K562 (cell line): ENCODE results near the gene CACNA2D3. TPM values are rescaled to one million over a fixed set of nuclear protein-coding genes. Genes with fewer than 3 reads are reported as not detected.

Experiments
- ATAC-seq: fragments of 200-7000 bp; cut with Tn5 transposase; 3 replicates; pipeline ENCODE4 v1.9.1; 2020; ENCODE audit warnings: moderate library complexity
- BruUV-seq: library from RNA; stranded (reverse); fragments of 400-500 nt; replicated peaks from 2 replicates; lab custom pipeline; 2021; lab: Mats Ljungman, UMichigan
- CTCF ChIA-PET: fragments of 300-600 bp; formaldehyde crosslinking; extraction: SDS; loops from one replicate; lab custom pipeline; 2021; ENCODE audit warnings: low intra/inter-chr PET ratio; lab: Yijun Ruan, JAX
- POLR2A ChIA-PET: fragments of 300-600, 350-650 bp; sonication (Branson Sonifier 250); formaldehyde crosslinking; extraction: SDS; loops from one replicate; lab custom pipeline; 2021; ENCODE audit warnings: antibody characterized with exemption, inconsistent platforms; lab: Yijun Ruan, JAX
- DNase-seq, 4 experiments: peaks; one replicate each; pipeline versions ENCODE4 v3.0.0 to v3.0.0-alpha.2; 2011 to 2018; ENCODE audit warnings: low spot score in 3 of 4, mixed read lengths in 3 of 4; ENCODE audit errors: extremely low read depth in 1 of 4
- FAIRE-seq: peaks from 2 replicates; lab custom pipeline; 2011; peaks lifted over from hg19 to GRCh38; lab: Jason Lieb, UNC
- H2AFZ ChIP-seq: 2 replicates; pipeline ENCODE4 v1.6.0; 2011; ENCODE audit warnings: low read depth, low read length, control low read depth, inconsistent platforms
- H3K27ac ChIP-seq: fragments of 200-600 bp; 3 replicates; pipeline ENCODE4 v1.8.0; 2011; ENCODE audit warnings: low read depth, mild to moderate bottlenecking, control low read depth, inconsistent platforms, low read length, moderate library complexity, mixed read lengths; ENCODE audit errors: extremely low read depth
- H3K27me3 ChIP-seq, 2 experiments: fragments of 300-600 bp in 1 of 2; 2 replicates in 1 of 2; 3 replicates in 1 of 2; pipeline versions ENCODE4 v1.6.0 to v1.8.0; 2011; ENCODE audit warnings: inconsistent platforms in 2 of 2, low read length in 2 of 2, mild to moderate bottlenecking in 1 of 2, mixed read lengths in 1 of 2, moderate library complexity in 1 of 2; ENCODE audit not compliant: control insufficient read depth in 2 of 2, insufficient read depth in 2 of 2
- H3K36me3 ChIP-seq: fragments of 300-600 bp; 3 replicates; pipeline ENCODE4 v1.8.0; 2011; ENCODE audit warnings: mild to moderate bottlenecking, low read length, inconsistent platforms; ENCODE audit not compliant: control insufficient read depth, insufficient read depth
- H3K4me1 ChIP-seq, 2 experiments: fragments of 200-600 bp in 1 of 2; replicated peaks in 1 of 2; 2 replicates in 1 of 2; 3 replicates in 1 of 2; pipeline versions ENCODE4 v1.5.1 to v1.8.0; 2011; ENCODE audit warnings: inconsistent platforms in 2 of 2, low read length in 2 of 2, mild to moderate bottlenecking in 1 of 2, mixed read lengths in 1 of 2, moderate library complexity in 1 of 2; ENCODE audit not compliant: control insufficient read depth in 2 of 2, insufficient read depth in 2 of 2
- H3K4me2 ChIP-seq: 2 replicates; pipeline ENCODE4 v1.6.1; 2011; ENCODE audit warnings: low read length, control low read depth, inconsistent platforms, mixed read lengths; ENCODE audit not compliant: insufficient read depth
- H3K4me3 ChIP-seq: fragments of 200-600 bp; sonication (generic), shearing (Covaris generic); 2 replicates; pipeline ENCODE4 v1.5.1; 2016; ENCODE audit warnings: control low read depth, inconsistent platforms
- H3K79me2 ChIP-seq: fragments of 200-600 bp; 3 replicates; pipeline ENCODE4 v1.8.0; 2011; ENCODE audit warnings: low read length, inconsistent platforms; ENCODE audit not compliant: control insufficient read depth, insufficient read depth
- H3K9ac ChIP-seq, 2 experiments: 2 replicates each; pipeline versions ENCODE4 v1.6.0 to v1.6.1; 2011; ENCODE audit warnings: low read depth in 2 of 2, low read length in 2 of 2, control low read depth in 1 of 2, inconsistent platforms in 1 of 2, mild to moderate bottlenecking in 1 of 2, mixed read lengths in 1 of 2; ENCODE audit not compliant: insufficient read depth in 1 of 2
- H3K9me1 ChIP-seq: one replicate; pipeline ENCODE4 v1.6.0; 2011; ENCODE audit warnings: inconsistent platforms, mild to moderate bottlenecking, low read length, moderate library complexity; ENCODE audit not compliant: control insufficient read depth, insufficient read depth
- H3K9me3 ChIP-seq: replicated peaks from 2 replicates; pipeline ENCODE4 v1.5.1; 2011; ENCODE audit warnings: low read depth, low read length, inconsistent platforms; ENCODE audit not compliant: control insufficient read depth, insufficient read depth
- H4K20me1 ChIP-seq: replicated peaks from 2 replicates; pipeline ENCODE4 v1.6.1; 2011; ENCODE audit warnings: low read length, inconsistent platforms, mixed read lengths; ENCODE audit not compliant: control insufficient read depth, insufficient read depth
- HCFC1 ChIP-seq: IDR thresholded peaks from 2 replicates; pipeline ENCODE4 v1.6.1; 2012; ENCODE audit warnings: low read depth, low read length, improper control_type of control experiment
- MAFG ChIP-seq: fragments of 450-650 bp; conservative IDR thresholded peaks from 2 replicates; pipeline ENCODE4 v1.6.1; 2016; ENCODE audit warnings: missing genetic modification characterization, missing compliant biosample characterization
- MCM2 ChIP-seq: fragments of 450-650 bp; IDR thresholded peaks from 2 replicates; pipeline ENCODE4 v1.6.1; 2017; ENCODE audit warnings: low read depth, mild to moderate bottlenecking
- RBBP5 ChIP-seq: fragments of 200-600 bp; sonication (generic); IDR thresholded peaks from 2 replicates; pipeline ENCODE4 v1.6.1; 2012; ENCODE audit warnings: borderline replicate concordance, mild to moderate bottlenecking, low read length, control low read depth, inconsistent platforms; ENCODE audit not compliant: insufficient read depth, poor library complexity, severe bottlenecking
- SMARCA5 ChIP-seq: fragments of 450-650 bp; IDR thresholded peaks from 2 replicates; pipeline ENCODE4 v1.6.1; 2016
- THRA ChIP-seq: fragments of 450-650 bp; IDR thresholded peaks from 2 replicates; pipeline ENCODE4 v1.6.1; 2017; ENCODE audit warnings: mild to moderate bottlenecking, moderate library complexity
- WGBS: fragments of 100-300 bp; shearing (Covaris generic); methylation state at CpG from one replicate; pipeline ENCODE4 v1.1.6; 2016; ENCODE audit warnings: low coverage, mixed read lengths; ENCODE audit not compliant: insufficient coverage; ENCODE audit errors: missing lambda C conversion rate; 5-methylcytosine and 5-hydroxymethylcytosine counted together
- in situ Hi-C: fragments of 300-500 bp; cut with MboI; formaldehyde crosslinking; loops from 4 replicates; pipeline ENCODE4 v1.15.0; 2018; ENCODE audit warnings: inconsistent platforms, mixed read lengths
- intact Hi-C: fragments of 100-400 bp; cut with micrococcal nuclease; formaldehyde crosslinking; loops from 2 replicates; pipeline ENCODE4 v1.14.2; 2022
- polyA plus RNA-seq, 8 experiments: library from polyadenylated mRNA; depleted of rRNA in 4 of 8; stranded (reverse) in 5 of 8; unstranded in 3 of 8; fragments of >200 nt; fragmentation: Nextera tagmentation in 2 of 8; fragmentation: Illumina TruSeq in 1 of 8; extraction: Ambion mirVana in 2 of 8; extraction: Trizol in 1 of 8; gene quantifications; 2 replicates each; pipeline versions ENCODE4 v1.2.1 to v1.2.3, GENCODE V29; 2011 to 2014; ENCODE audit warnings: inconsistent platforms in 1 of 8, missing spikeins in 1 of 8
- total RNA-seq, 7 experiments: library from RNA; depleted of rRNA in 6 of 7; stranded (reverse); fragments of >200 nt in 6 of 7; fragmentation: Illumina TruSeq in 2 of 7; extraction: Trizol in 2 of 7; gene quantifications; 2 replicates each; pipeline versions ENCODE4 v1.2.1 to v1.2.3, GENCODE V29; 2011 to 2021; ENCODE audit warnings: low replicate concordance in 1 of 7
- TF ChIP-seq, protein P1 (sequence below): fragments of 250-450 bp; sonication (Bioruptor Pico); IDR thresholded peaks from 2 replicates; pipeline ENCODE4 v1.8.0; 2022; ENCODE audit warnings: moderate library complexity, mild to moderate bottlenecking, inconsistent platforms

Gene CACNA2D3
- total and polyA plus RNA-seq, 9 of the 15 experiments (the other 6 are each of a cell fraction or from before 2014, with no cell fraction given) = 0.01 TPM; not detected in 8

- WGBS = 0% methylated on average over 5 of the region's 10 CpGs
- intact Hi-C loops = no loop called here
- Histone ChIP-seq H3K9me3 (no peaks in the 10 kb centered on the region), H2AFZ (no peak overlapping the region), H3K79me2 (no peaks in the 10 kb centered on the region), H3K36me3 (no peaks in the 10 kb centered on the region), H3K9me1 (no peaks in the 10 kb centered on the region), H3K9ac (no peak overlapping the region), H3K4me1 (no peaks in the 10 kb centered on the region), H3K27me3 (no peaks in the 10 kb centered on the region), H3K27ac (no peak overlapping the region), H4K20me1 (no peaks in the 10 kb centered on the region), H3K4me3 (no peak overlapping the region), H3K4me2 (no peak overlapping the region)
- in situ Hi-C loops = no loop called here
- TF ChIP-seq SMARCA5 (no peak), MAFG (no peak), RBBP5 (no peak), THRA (no peak), MCM2 (no peak), HCFC1 (no peak)
- TF ChIP-seq, protein P1, sequence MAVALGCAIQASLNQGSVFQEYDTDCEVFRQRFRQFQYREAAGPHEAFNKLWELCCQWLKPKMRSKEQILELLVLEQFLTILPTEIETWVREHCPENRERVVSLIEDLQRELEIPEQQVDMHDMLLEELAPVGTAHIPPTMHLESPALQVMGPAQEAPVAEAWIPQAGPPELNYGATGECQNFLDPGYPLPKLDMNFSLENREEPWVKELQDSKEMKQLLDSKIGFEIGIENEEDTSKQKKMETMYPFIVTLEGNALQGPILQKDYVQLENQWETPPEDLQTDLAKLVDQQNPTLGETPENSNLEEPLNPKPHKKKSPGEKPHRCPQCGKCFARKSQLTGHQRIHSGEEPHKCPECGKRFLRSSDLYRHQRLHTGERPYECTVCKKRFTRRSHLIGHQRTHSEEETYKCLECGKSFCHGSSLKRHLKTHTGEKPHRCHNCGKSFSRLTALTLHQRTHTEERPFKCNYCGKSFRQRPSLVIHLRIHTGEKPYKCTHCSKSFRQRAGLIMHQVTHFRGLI (CRISPR knock-in tag) = no peak
- POLR2A ChIA-PET = no interaction called here
- ATAC-seq (no peak), DNase-seq (no peak), FAIRE-seq (no peak)
- CTCF ChIA-PET = no interaction called here
- no TSS peak for BruUV-seq
Measured at GRCh38 chr3:54731732-54732445, 609.5 kb downstream of the CACNA2D3 start.
